ENCODE results near the gene SGCE.

SGCE gene

GRCh38 chr7:94632338-94633013, 23.5 kb downstream of the SGCE start:
- H3K9ac ChIP-seq (ENCODE audit: low read length in 5 of 5) = no peak overlapping the region
- no peaks in the 10 kb centered on the region for H3K9me3 ChIP-seq (ENCODE audit: control insufficient read depth in 5 of 5, low read length in 5 of 5)
- no peaks in the 10 kb centered on the region for H3K27me3 ChIP-seq (ENCODE audit: control insufficient read depth in 5 of 5, insufficient read depth in 4 of 5, low read length in 5 of 5)
- H3K4me1 ChIP-seq (ENCODE audit: control insufficient read depth in 5 of 5, insufficient read depth in 5 of 5, low read length in 5 of 5) = no peaks in the 10 kb centered on the region
- no peak overlapping the region for H3K27ac ChIP-seq (ENCODE audit: low read depth, low read length)
- H3K4me3 ChIP-seq (ENCODE audit: low read depth in 1 of 5, low read length in 5 of 5) = no peak overlapping the region
- H3K36me3 ChIP-seq (ENCODE audit: control insufficient read depth in 5 of 5, insufficient read depth in 5 of 5, low read length in 5 of 5) = no peaks in the 10 kb centered on the region

DNA sequence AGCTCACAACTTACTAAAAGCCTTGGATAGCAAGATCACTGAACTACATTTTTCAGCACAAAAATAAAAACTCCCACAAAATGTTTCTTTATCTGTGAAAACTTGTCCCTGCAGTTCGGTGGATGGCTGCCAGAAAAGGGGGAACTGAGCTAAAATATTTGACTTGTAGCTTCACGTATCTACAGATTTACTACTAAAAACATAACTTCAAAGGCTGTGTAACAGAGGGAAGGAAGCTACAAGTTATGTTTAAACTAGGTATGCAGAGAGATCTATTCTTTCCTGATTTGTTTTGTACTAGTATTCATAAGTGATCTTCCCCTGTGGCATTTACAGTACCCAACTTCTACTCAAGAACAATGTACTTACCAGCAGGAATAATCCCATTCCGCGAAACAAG, 25.1 kb downstream of the SGCE start:
- Histone ChIP-seq H3K4me3 (ENCODE audit: low read depth in 1 of 5, low read length in 5 of 5) (no peak overlapping the region), H3K27me3 (ENCODE audit: control insufficient read depth in 5 of 5, insufficient read depth in 4 of 5, low read length in 5 of 5) (no peaks in the 10 kb centered on the region), H3K4me1 (ENCODE audit: control insufficient read depth in 5 of 5, insufficient read depth in 5 of 5, low read length in 5 of 5) (no peaks in the 10 kb centered on the region), H3K9me3 (ENCODE audit: control insufficient read depth in 5 of 5, low read length in 5 of 5) (no peaks in the 10 kb centered on the region), H3K36me3 (ENCODE audit: control insufficient read depth in 5 of 5, insufficient read depth in 5 of 5, low read length in 5 of 5) (no peaks in the 10 kb centered on the region), H3K9ac (ENCODE audit: low read length in 5 of 5) (no peak overlapping the region), H3K27ac (ENCODE audit: low read depth, low read length) (no peak overlapping the region)

DNA sequence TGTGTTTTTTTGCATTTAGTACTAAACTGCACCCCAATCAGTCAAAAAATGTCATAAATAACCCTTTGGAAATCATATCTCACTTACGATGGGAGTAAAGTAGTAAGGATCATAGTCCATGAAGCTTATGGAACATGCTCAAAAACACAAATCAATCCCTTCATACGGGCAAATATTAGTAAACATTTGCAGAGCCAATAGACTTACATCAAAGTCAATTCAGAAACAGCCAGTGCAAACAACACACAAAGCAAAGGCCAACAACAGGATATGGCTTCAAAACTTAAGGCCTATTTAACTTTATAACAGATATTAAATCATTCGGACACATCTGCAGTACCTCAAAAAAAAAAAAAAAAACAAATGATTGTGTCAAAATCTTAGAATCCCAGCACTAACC, 32.1 kb downstream of the SGCE start:
- no peak overlapping the region for H3K9ac ChIP-seq (ENCODE audit: low read length in 5 of 5)
- H3K4me3 ChIP-seq (ENCODE audit: low read depth in 1 of 5, low read length in 5 of 5) = no peak overlapping the region
- no peak overlapping the region for H3K27ac ChIP-seq (ENCODE audit: low read depth, low read length)
- no peaks in the 10 kb centered on the region for H3K9me3 ChIP-seq (ENCODE audit: control insufficient read depth in 5 of 5, low read length in 5 of 5)
- peaks cover 4 to 8% (median 7%) of the 10 kb centered on the region in 5 donors for H3K4me1 ChIP-seq (ENCODE audit: control insufficient read depth in 5 of 5, insufficient read depth in 5 of 5, low read length in 5 of 5)
- H3K36me3 ChIP-seq (ENCODE audit: control insufficient read depth in 5 of 5, insufficient read depth in 5 of 5, low read length in 5 of 5) = no peaks in the 10 kb centered on the region
- H3K27me3 ChIP-seq (ENCODE audit: control insufficient read depth in 5 of 5, insufficient read depth in 4 of 5, low read length in 5 of 5) = no peaks in the 10 kb centered on the region

DNA sequence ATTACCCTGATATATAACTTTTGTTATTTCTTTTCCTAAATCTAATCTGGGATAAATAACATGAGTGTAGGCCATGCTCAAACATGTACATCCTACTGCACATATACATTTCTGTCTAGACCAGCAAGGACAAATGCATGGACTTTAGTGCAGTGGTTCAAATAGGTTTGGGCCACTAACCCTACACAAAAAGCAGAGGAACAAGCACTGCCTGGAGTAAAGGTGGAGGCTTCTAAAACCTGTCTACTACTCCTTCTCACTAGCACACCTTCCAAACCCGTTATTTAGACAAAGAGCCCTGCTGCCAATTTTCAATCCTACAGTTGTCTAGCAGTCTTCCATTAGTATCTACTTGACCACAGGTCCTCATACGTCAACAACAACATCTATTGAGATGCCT, 34.8 kb downstream of the SGCE start:
- Histone ChIP-seq H3K36me3 (ENCODE audit: control insufficient read depth in 5 of 5, insufficient read depth in 5 of 5, low read length in 5 of 5) (peaks cover 0 to 3% (median 0%) of the 10 kb centered on the region in 5 donors), H3K27ac (ENCODE audit: low read depth, low read length) (peak overlapping the region; percentile 67), H3K27me3 (ENCODE audit: control insufficient read depth in 5 of 5, insufficient read depth in 4 of 5, low read length in 5 of 5) (no peaks in the 10 kb centered on the region), H3K9me3 (ENCODE audit: control insufficient read depth in 5 of 5, low read length in 5 of 5) (no peaks in the 10 kb centered on the region), H3K9ac (ENCODE audit: low read length in 5 of 5) (no peak overlapping the region), H3K4me3 (ENCODE audit: low read depth in 1 of 5, low read length in 5 of 5) (no peak overlapping the region), H3K4me1 (ENCODE audit: control insufficient read depth in 5 of 5, insufficient read depth in 5 of 5, low read length in 5 of 5) (peaks cover 4 to 8% (median 7%) of the 10 kb centered on the region in 5 donors)

DNA sequence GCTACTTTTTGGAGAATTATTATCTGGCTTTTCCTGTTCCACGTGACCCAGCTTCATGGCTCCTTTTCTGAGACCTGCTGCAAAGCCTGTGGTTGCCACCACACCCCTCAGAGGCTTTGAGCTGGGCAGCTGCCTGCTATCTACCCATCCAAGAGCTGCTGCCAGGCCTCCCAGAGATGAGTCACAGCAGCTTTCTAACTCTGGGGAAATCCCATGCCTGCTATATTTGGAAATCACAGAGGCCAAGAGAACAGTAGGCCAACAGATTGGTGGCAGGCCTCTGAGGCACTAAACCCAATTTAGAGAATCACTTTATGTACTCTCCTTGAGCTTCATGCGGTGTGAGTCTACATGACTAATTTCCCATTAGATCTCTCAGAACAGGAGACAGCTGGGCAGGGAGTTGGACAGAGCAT, 35.2 kb downstream of the SGCE start:
- H3K27me3 ChIP-seq (ENCODE audit: control insufficient read depth in 5 of 5, insufficient read depth in 4 of 5, low read length in 5 of 5) = no peaks in the 10 kb centered on the region
- peaks cover 4 to 8% (median 7%) of the 10 kb centered on the region in 5 donors for H3K4me1 ChIP-seq (ENCODE audit: control insufficient read depth in 5 of 5, insufficient read depth in 5 of 5, low read length in 5 of 5)
- no peak overlapping the region for H3K9ac ChIP-seq (ENCODE audit: low read length in 5 of 5)
- peaks cover 0 to 3% (median 0%) of the 10 kb centered on the region in 5 donors for H3K36me3 ChIP-seq (ENCODE audit: control insufficient read depth in 5 of 5, insufficient read depth in 5 of 5, low read length in 5 of 5)
- peak overlapping the region; percentile 67 for H3K27ac ChIP-seq (ENCODE audit: low read depth, low read length)
- no peaks in the 10 kb centered on the region for H3K9me3 ChIP-seq (ENCODE audit: control insufficient read depth in 5 of 5, low read length in 5 of 5)
- H3K4me3 ChIP-seq (ENCODE audit: low read depth in 1 of 5, low read length in 5 of 5) = no peak overlapping the region

DNA sequence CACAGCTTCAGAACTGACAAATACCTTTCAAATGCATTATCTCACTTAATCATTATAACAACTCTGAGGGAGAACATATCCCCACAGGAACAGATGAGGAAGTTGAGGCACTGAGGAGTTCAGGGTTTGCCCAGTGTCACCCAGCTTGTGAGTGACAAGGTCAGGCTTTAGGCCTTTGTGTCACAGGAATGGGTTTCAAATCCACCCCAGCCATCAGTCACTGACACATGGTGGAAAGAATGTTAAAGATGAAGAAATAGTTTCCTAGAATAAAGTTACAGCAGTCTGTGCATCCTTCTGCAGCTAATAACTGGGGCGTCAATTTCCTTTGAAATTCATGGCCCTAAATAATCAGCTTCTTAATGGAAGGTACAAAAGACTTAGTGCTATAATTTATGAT, 37.8 kb downstream of the SGCE start:
- Histone ChIP-seq H3K4me1 (ENCODE audit: control insufficient read depth in 5 of 5, insufficient read depth in 5 of 5, low read length in 5 of 5) (peaks cover 4 to 8% (median 7%) of the 10 kb centered on the region in 5 donors), H3K27me3 (ENCODE audit: control insufficient read depth in 5 of 5, insufficient read depth in 4 of 5, low read length in 5 of 5) (no peaks in the 10 kb centered on the region), H3K4me3 (ENCODE audit: low read depth in 1 of 5, low read length in 5 of 5) (no peak overlapping the region), H3K27ac (ENCODE audit: low read depth, low read length) (no peak overlapping the region), H3K9me3 (ENCODE audit: control insufficient read depth in 5 of 5, low read length in 5 of 5) (no peaks in the 10 kb centered on the region), H3K9ac (ENCODE audit: low read length in 5 of 5) (no peak overlapping the region), H3K36me3 (ENCODE audit: control insufficient read depth in 5 of 5, insufficient read depth in 5 of 5, low read length in 5 of 5) (peaks cover 0 to 4% (median 0%) of the 10 kb centered on the region in 5 donors)

GRCh38 chr7:94616855-94617254, 39.1 kb downstream of the SGCE start:
- Histone ChIP-seq H3K4me3 (ENCODE audit: low read depth in 1 of 5, low read length in 5 of 5) (no peak overlapping the region), H3K4me1 (ENCODE audit: control insufficient read depth in 5 of 5, insufficient read depth in 5 of 5, low read length in 5 of 5) (peaks cover 4 to 8% (median 7%) of the 10 kb centered on the region in 5 donors), H3K9ac (ENCODE audit: low read length in 5 of 5) (no peak overlapping the region), H3K36me3 (ENCODE audit: control insufficient read depth in 5 of 5, insufficient read depth in 5 of 5, low read length in 5 of 5) (peaks cover 0 to 4% (median 0%) of the 10 kb centered on the region in 5 donors), H3K27ac (ENCODE audit: low read depth, low read length) (no peak overlapping the region), H3K27me3 (ENCODE audit: control insufficient read depth in 5 of 5, insufficient read depth in 4 of 5, low read length in 5 of 5) (no peaks in the 10 kb centered on the region), H3K9me3 (ENCODE audit: control insufficient read depth in 5 of 5, low read length in 5 of 5) (no peaks in the 10 kb centered on the region)

- H3K27ac ChIP-seq (ENCODE audit: low read depth, low read length) = no peak overlapping the region
- no peak overlapping the region for H3K4me3 ChIP-seq (ENCODE audit: low read depth in 1 of 5, low read length in 5 of 5)
- H3K9ac ChIP-seq (ENCODE audit: low read length in 5 of 5) = no peak overlapping the region
- peaks cover 0 to 3% (median 0%) of the 10 kb centered on the region in 5 donors for H3K4me1 ChIP-seq (ENCODE audit: control insufficient read depth in 5 of 5, insufficient read depth in 5 of 5, low read length in 5 of 5)
- H3K27me3 ChIP-seq (ENCODE audit: control insufficient read depth in 5 of 5, insufficient read depth in 4 of 5, low read length in 5 of 5) = no peaks in the 10 kb centered on the region
- H3K36me3 ChIP-seq (ENCODE audit: control insufficient read depth in 5 of 5, insufficient read depth in 5 of 5, low read length in 5 of 5) = peaks cover 0 to 4% (median 2%) of the 10 kb centered on the region in 5 donors
- no peaks in the 10 kb centered on the region for H3K9me3 ChIP-seq (ENCODE audit: control insufficient read depth in 5 of 5, low read length in 5 of 5)
Observed at GRCh38 chr7:94615666-94616065, 40.3 kb downstream of the SGCE start.

DNA sequence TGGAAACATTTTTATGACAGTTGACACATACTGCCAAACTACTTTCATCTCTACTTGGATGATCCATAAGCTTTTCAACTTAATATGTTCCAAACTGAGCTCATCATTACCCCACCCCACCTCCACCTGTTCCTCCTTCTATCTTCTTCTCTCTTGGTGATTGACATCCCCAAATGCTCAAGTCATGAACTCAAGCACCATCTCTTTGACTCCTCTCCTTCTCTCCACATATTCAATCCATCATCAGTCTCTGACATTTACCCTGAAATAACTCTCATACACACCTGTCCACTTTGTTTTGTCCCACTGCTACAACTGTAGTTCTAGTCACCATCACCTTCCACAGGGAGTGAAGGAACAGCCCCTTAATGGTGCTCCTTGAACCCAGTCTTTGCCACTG, 43.3 kb downstream of the SGCE start:
- no peak overlapping the region for H3K27ac ChIP-seq (ENCODE audit: low read depth, low read length)
- H3K27me3 ChIP-seq (ENCODE audit: control insufficient read depth in 5 of 5, insufficient read depth in 4 of 5, low read length in 5 of 5) = no peaks in the 10 kb centered on the region
- H3K4me3 ChIP-seq (ENCODE audit: low read depth in 1 of 5, low read length in 5 of 5) = no peak overlapping the region
- no peaks in the 10 kb centered on the region for H3K9me3 ChIP-seq (ENCODE audit: control insufficient read depth in 5 of 5, low read length in 5 of 5)
- H3K36me3 ChIP-seq (ENCODE audit: control insufficient read depth in 5 of 5, insufficient read depth in 5 of 5, low read length in 5 of 5) = peaks cover 0 to 4% (median 2%) of the 10 kb centered on the region in 5 donors
- H3K9ac ChIP-seq (ENCODE audit: low read length in 5 of 5) = no peak overlapping the region
- no peaks in the 10 kb centered on the region for H3K4me1 ChIP-seq (ENCODE audit: control insufficient read depth in 5 of 5, insufficient read depth in 5 of 5, low read length in 5 of 5)

DNA sequence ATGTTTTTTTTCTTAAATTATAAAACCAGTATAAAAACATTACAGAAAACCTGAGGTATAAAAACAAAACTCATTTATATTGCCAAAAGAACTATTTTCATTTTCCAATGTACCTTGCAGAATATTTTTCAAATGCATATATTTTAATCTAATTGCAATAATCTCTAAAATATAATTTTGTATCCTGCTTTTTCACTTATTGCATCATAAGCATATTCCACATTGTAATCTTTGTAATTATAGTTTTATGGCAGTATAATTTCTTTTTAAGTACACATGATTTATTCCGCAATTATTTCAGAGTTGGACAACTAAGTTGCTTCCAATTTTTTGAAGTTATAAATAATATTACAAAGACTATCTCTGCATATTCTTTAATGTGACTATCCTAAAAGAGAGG, 43.7 kb downstream of the SGCE start:
- Histone ChIP-seq H3K9ac (ENCODE audit: low read length in 5 of 5) (no peak overlapping the region), H3K9me3 (ENCODE audit: control insufficient read depth in 5 of 5, low read length in 5 of 5) (peaks cover 0 to 2% (median 0%) of the 10 kb centered on the region in 5 donors), H3K27ac (ENCODE audit: low read depth, low read length) (no peak overlapping the region), H3K36me3 (ENCODE audit: control insufficient read depth in 5 of 5, insufficient read depth in 5 of 5, low read length in 5 of 5) (peaks cover 0 to 4% (median 2%) of the 10 kb centered on the region in 5 donors), H3K4me1 (ENCODE audit: control insufficient read depth in 5 of 5, insufficient read depth in 5 of 5, low read length in 5 of 5) (no peaks in the 10 kb centered on the region), H3K27me3 (ENCODE audit: control insufficient read depth in 5 of 5, insufficient read depth in 4 of 5, low read length in 5 of 5) (no peaks in the 10 kb centered on the region), H3K4me3 (ENCODE audit: low read depth in 1 of 5, low read length in 5 of 5) (no peak overlapping the region)
